GM23338 (cell line): Measurements from ENCODE around the gene LTB4R.

ENCODE experiments used
- CTCF ChIP-seq, 2 experiments: fragments of 200-600 bp in 1 of 2; sonication (generic) in 1 of 2; conservative IDR thresholded peaks; 2 replicates each; pipeline versions ENCODE4 v1.5.1 to v1.6.1; 2016 to 2017; ENCODE audit warnings: antibody characterized with exemption in 2 of 2, low read depth in 2 of 2, mild to moderate bottlenecking in 2 of 2, moderate library complexity in 1 of 2
- EZH2 ChIP-seq: fragments of 200-600 bp; sonication (generic); IDR thresholded peaks from one replicate; pipeline ENCODE4 v1.8.0; 2017; ENCODE audit warnings: antibody characterized with exemption, mild to moderate bottlenecking, low read depth; ENCODE audit not compliant: unreplicated experiment
- EZH2phosphoT487 ChIP-seq: fragments of 200-600 bp; sonication (generic); IDR thresholded peaks from one replicate; pipeline ENCODE4 v1.8.1; 2018; ENCODE audit warnings: antibody characterized with exemption; ENCODE audit not compliant: unreplicated experiment
- POLR2AphosphoS5 ChIP-seq: IDR thresholded peaks from 2 replicates; pipeline ENCODE4 v1.6.1; 2016; ENCODE audit warnings: antibody characterized with exemption, low read depth
- REST ChIP-seq: IDR thresholded peaks from one replicate; pipeline ENCODE4 v1.6.1; 2018; ENCODE audit warnings: antibody characterized with exemption; ENCODE audit not compliant: unreplicated experiment

DNA sequence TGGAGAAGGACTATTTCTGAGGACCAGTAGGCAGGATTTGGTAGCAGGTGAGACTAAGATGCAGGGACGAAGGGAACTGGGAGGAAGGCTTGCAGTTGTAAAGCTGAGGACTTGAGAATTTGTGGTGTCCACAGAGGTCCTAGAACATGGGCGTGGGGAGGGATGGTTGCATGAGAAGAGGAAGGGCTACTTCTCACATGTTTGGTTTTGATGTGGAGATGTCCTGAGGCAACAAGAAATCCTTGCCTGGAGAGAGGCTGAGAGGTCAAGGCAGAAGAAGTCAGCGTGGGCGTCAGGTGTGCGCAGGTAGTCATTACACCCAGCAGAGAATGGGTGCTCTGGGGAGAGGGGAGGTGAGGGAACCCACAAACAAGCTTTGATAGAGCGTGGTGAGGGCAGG is 34.2 kb upstream of the LTB4R start:
- no peak for TF ChIP-seq CTCF (conservative IDR thresholded peaks at IDR 0.05; ENCODE audit: low read depth in 2 of 2)
- no peak for TF ChIP-seq EZH2
- no peak for TF ChIP-seq REST
- TF ChIP-seq EZH2phosphoT487 = no peak
- TF ChIP-seq POLR2AphosphoS5 = no peak
